PC-3 (cell line): Measurements from ENCODE around the gene TJP3.

ENCODE experiments used
- CTCF ChIP-seq: fragments of 300-600 bp; sonication (generic); conservative IDR thresholded peaks from 2 replicates; pipeline ENCODE4 v1.5.1; 2017; ENCODE audit warnings: antibody characterized with exemption, low read depth, mild to moderate bottlenecking, low read length
- EZH2 ChIP-seq: fragments of 300-600 bp; sonication (generic); IDR thresholded peaks from one replicate; pipeline ENCODE4 v1.6.1; 2017; ENCODE audit warnings: antibody characterized with exemption, mild to moderate bottlenecking, low read length; ENCODE audit not compliant: unreplicated experiment
- EZH2phosphoT487 ChIP-seq: fragments of 300-600 bp; sonication (generic); IDR thresholded peaks from 2 replicates; pipeline ENCODE4 v1.6.1; 2018; ENCODE audit warnings: mild to moderate bottlenecking, antibody characterized with exemption, low read length, borderline replicate concordance

DNA sequence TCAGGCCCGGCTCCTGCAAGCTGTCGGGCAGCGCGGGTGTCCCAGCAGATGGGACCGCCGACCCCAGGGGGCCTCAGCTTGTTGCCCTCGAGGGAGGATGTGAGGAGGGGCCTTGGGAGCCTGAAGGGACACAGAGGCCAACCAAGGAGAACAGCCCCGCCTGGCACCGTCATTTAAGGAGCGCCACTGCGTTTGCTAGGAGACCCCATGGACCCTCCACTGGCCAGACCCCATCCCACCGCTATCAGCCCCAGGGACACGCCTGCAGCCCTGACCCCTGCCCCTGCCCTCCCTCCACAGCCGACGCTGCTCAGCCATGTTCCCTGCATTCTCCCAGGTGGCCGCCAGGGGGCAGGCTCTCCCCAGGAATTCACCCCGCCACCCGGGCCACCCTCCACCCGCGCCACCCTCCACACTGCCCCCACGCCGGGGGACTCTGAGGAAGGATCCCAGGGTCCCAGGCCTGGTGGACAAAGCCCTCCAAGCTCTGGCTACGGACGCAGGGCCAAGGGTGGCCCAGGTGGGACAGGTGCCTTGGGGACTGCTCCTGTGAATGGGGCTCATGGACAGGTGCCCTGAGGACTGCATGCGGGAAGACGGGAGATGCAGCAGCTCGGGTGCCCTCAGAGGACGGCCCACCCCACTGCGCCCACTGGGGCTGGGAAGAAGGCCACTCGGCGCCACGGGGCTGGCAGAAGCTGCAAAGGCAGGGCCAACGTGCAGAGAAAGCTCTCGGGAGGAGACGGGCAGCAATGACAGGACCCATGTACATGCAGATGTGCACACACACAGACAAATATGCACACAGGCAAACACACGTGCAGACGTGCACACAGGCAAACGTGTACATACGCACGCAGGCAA, 42.3 kb upstream of the TJP3 start:
- TF ChIP-seq EZH2 (no peak), CTCF (peak; percentile 83), EZH2phosphoT487 (no peak)
